Choroid plexus epithelial cell (primary cell): Measurements from ENCODE around the gene LPXN.
A peak's percentile ranks its signal among the peaks of the same experiment; 100 is the strongest.

Experiments
- DNase-seq: peaks from one replicate; pipeline ENCODE4 v3.0.0-alpha.2; 2010; ENCODE audit warnings: low read depth
- H3K4me3 ChIP-seq: 2 replicates; pipeline ENCODE4 v1.5.1; 2011; ENCODE audit warnings: low read depth, mild to moderate bottlenecking, control low read depth, low read length, moderate library complexity
- TF ChIP-seq, protein P1 (sequence below): conservative IDR thresholded peaks from 2 replicates; pipeline ENCODE4 v1.5.1; 2011; ENCODE audit warnings: low read depth, mild to moderate bottlenecking, control low read depth, inconsistent platforms, low read length, moderate library complexity

The LPXN gene

DNA sequence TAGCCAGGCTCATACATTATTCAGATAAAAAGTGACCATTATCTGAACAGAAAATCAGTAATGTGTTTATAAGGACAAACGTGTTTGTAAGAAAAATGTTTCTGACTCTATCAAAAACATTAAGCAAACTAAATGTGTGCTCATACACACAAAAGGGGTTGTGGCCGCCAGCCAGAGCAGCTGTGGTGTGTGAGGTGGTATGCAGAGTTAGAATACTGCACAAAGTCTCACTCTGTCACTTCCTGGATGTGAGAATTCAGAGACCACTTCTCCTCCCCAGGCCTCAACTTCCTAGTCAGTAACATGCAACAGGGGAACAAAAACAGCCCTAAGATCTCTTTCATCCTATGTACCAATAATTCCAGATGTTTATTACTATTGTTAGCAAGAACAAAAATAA is 77.2 kb downstream of the LPXN start:
- H3K4me3 ChIP-seq: no peak overlapping the region
- TF ChIP-seq, protein P1, sequence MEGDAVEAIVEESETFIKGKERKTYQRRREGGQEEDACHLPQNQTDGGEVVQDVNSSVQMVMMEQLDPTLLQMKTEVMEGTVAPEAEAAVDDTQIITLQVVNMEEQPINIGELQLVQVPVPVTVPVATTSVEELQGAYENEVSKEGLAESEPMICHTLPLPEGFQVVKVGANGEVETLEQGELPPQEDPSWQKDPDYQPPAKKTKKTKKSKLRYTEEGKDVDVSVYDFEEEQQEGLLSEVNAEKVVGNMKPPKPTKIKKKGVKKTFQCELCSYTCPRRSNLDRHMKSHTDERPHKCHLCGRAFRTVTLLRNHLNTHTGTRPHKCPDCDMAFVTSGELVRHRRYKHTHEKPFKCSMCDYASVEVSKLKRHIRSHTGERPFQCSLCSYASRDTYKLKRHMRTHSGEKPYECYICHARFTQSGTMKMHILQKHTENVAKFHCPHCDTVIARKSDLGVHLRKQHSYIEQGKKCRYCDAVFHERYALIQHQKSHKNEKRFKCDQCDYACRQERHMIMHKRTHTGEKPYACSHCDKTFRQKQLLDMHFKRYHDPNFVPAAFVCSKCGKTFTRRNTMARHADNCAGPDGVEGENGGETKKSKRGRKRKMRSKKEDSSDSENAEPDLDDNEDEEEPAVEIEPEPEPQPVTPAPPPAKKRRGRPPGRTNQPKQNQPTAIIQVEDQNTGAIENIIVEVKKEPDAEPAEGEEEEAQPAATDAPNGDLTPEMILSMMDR: no peak
- no peak for DNase-seq

DNA sequence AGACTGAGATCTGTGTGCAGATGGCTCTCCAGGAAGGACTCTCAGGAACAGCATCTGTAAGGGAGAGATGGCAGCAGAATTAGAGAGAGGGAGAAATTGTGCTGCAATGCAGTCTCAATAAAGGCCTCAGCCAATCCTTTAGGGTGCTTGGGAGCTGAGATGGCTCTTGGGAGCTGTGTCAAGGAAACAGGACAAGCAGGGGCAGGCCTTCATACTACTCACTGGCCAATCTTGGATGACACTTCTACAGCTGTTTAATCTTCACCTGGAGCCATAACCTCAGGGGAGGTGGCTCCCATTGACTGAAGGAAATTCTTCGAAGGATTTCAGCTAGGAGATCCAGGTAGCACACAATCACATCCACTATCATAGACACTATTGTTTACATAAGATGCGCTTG is 77.7 kb downstream of the LPXN start:
- DNase-seq: no peak
- TF ChIP-seq, protein P1: no peak
- no peak overlapping the region for H3K4me3 ChIP-seq

- TF ChIP-seq, protein P1: peak; percentile 3
- no peak for DNase-seq
- H3K4me3 ChIP-seq: no peak overlapping the region
Observed at GRCh38 chr11:58495906-58496305, 79.8 kb downstream of the LPXN start.

DNA sequence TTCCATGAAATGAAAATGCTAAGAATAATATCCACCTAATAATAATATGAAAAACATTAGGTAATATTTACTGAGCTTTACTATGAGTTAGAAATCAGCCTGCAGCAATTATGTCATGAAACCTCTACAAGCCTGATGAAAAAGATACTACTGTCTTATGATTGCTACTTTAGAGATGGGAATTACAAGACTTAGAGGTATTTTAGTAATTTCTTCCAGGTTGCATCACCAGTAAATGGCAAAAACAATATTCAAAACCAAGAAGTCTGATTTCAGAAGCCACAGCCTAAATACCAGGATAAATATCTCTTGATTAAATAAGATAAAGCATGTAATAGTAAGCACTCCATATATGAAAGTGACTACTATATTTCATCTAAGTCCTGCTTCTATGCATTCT is 81.6 kb downstream of the LPXN start:
- TF ChIP-seq, protein P1: no peak
- DNase-seq: peak; percentile 51
- H3K4me3 ChIP-seq: no peak overlapping the region

- TF ChIP-seq, protein P1: no peak
- DNase-seq: peak; percentile 31
Observed at GRCh38 chr11:58493676-58494075, 82.0 kb downstream of the LPXN start.

GRCh38 chr11:58490827-58491226 is 84.8 kb downstream of the LPXN start:
- TF ChIP-seq, protein P1: no peak

More at GRCh38 chr11:58493676-58494075, 82.0 kb downstream of the LPXN start:
- H3K4me3 ChIP-seq: no peak overlapping the region

DNA sequence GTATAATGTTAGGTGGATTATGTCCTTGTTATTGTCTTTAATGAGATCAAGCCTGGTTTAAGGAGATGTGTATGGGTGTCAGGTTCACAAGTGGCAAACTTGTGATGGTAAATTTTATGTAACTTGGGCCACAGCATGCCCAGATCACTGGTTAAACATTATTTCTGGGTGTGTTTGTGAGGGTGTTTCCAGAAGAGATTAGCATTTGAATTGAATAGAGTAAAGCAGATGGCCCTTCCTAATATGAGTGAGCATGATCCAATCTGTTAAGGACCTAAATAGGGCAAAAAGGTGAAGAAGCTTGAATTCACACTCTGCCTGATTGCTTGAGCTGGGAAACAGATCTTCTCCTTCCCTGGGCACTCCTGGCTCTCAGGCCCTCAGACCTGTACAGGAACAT is 88.5 kb downstream of the LPXN start:
- TF ChIP-seq, protein P1: no peak
- DNase-seq: no peak
- no peak overlapping the region for H3K4me3 ChIP-seq

More at GRCh38 chr11:58490827-58491226, 84.8 kb downstream of the LPXN start:
- H3K4me3 ChIP-seq: no peak overlapping the region
- no peak for DNase-seq
